H1 (cell line): ENCODE measurements around the gene SBF2.

Experiments
- CTCF ChIP-seq, 3 experiments: IDR thresholded peaks; 1 replicate in 2 of 3; 2 replicates in 1 of 3; pipeline versions ENCODE4 v1.5.1 to v1.6.1; 2011; ENCODE audit warnings: low read length in 3 of 3, mild to moderate bottlenecking in 3 of 3, inconsistent platforms in 2 of 3, low read depth in 1 of 3, moderate library complexity in 1 of 3; ENCODE audit not compliant: insufficient read depth in 1 of 3; ENCODE audit errors: control extremely low read depth in 1 of 3
- EGR1 ChIP-seq: IDR thresholded peaks from 2 replicates; pipeline ENCODE4 v1.6.1; 2011; ENCODE audit warnings: low read depth, low read length, borderline replicate concordance
- EP300 ChIP-seq, 2 experiments: IDR thresholded peaks; 1 replicate in 1 of 2; 2 replicates in 1 of 2; pipeline ENCODE4 v1.6.1; 2011 to 2012; ENCODE audit warnings: low read depth in 2 of 2, low read length in 2 of 2, mild to moderate bottlenecking in 2 of 2, borderline replicate concordance in 1 of 2, inconsistent platforms in 1 of 2, moderate library complexity in 1 of 2
- EZH2 ChIP-seq: fragments of 200-600 bp; sonication (generic); IDR thresholded peaks from 2 replicates; pipeline ENCODE4 v1.7.1; 2012; ENCODE audit warnings: low read depth, mild to moderate bottlenecking, moderate library complexity, low read length, inconsistent platforms; ENCODE audit not compliant: severe bottlenecking
- JUND ChIP-seq: IDR thresholded peaks from 2 replicates; pipeline ENCODE4 v1.6.1; 2011; ENCODE audit warnings: mild to moderate bottlenecking, improper control_type of control experiment, low read length

- TF ChIP-seq EP300 (IDR thresholded peaks at IDR 0.05; ENCODE audit: borderline replicate concordance in 1 of 2, low read depth in 2 of 2, low read length in 2 of 2) (no peak), CTCF (IDR thresholded peaks at IDR 0.05; ENCODE audit: control extremely low read depth in 1 of 3, insufficient read depth in 1 of 3, low read depth in 1 of 3, low read length in 3 of 3) (no peak), EGR1 (no peak), JUND (no peak), EZH2 (no peak)
These were observed 267.5 kb downstream of the SBF2 start for GRCh38 chr11:10026514-10026913.
